ENCODE measurements around the gene AFDN. TPM values are rescaled to one million over a fixed set of nuclear protein-coding genes. Genes with fewer than 3 reads are reported as not detected.

AFDN gene
- total RNA-seq, 1 experiment from 2014 or later: 108 TPM

DNA sequence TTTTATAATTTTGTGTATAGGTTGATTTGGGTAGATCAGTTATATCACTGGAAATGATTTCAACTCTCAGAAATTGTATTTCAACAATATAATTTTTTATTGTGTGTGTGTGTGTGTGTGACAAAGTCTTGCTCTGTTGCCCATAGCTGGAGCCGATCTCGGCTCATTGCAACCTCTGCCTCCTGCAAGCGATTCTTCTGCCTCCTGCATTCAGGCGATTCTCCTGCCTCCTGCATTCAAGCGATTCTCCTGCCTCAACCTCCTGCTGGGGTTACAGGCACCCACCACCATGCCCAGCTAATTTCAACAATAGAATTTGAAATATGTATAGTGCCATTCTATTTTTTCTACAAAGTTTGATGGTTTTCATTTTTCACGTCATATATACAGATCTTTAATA, 24.1 kb downstream of the AFDN start:
- Histone ChIP-seq H3K4me2 (no peak overlapping the region; the same call in 1 of the 2 replicates), H3K36me3 (ENCODE audit: low read depth) (no peaks in the 10 kb centered on the region), H3K9me3 (ENCODE audit: insufficient read depth, low read depth) (no peaks in the 10 kb centered on the region), H3K27me3 (ENCODE audit: insufficient read depth, low read depth) (no peaks in the 10 kb centered on the region), H3K4me1 (replicated peaks; ENCODE audit: insufficient read depth) (peaks cover 39% of the 10 kb centered on the region), H4K20me1 (ENCODE audit: insufficient read depth) (no peaks in the 10 kb centered on the region), H3K27ac (peak overlapping the region; percentile 95), H3F3A (ENCODE audit: insufficient read depth, low read depth) (peaks cover 17% of the 10 kb centered on the region), H2AFZ (no peak overlapping the region), H3K79me2 (ENCODE audit: low read depth) (peaks cover 94% of the 10 kb centered on the region), H3K9me2 (ENCODE audit: insufficient read depth) (no peaks in the 10 kb centered on the region), H3K4me3 (no peak overlapping the region)
- TF ChIP-seq, protein P1, sequence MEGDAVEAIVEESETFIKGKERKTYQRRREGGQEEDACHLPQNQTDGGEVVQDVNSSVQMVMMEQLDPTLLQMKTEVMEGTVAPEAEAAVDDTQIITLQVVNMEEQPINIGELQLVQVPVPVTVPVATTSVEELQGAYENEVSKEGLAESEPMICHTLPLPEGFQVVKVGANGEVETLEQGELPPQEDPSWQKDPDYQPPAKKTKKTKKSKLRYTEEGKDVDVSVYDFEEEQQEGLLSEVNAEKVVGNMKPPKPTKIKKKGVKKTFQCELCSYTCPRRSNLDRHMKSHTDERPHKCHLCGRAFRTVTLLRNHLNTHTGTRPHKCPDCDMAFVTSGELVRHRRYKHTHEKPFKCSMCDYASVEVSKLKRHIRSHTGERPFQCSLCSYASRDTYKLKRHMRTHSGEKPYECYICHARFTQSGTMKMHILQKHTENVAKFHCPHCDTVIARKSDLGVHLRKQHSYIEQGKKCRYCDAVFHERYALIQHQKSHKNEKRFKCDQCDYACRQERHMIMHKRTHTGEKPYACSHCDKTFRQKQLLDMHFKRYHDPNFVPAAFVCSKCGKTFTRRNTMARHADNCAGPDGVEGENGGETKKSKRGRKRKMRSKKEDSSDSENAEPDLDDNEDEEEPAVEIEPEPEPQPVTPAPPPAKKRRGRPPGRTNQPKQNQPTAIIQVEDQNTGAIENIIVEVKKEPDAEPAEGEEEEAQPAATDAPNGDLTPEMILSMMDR (conservative IDR thresholded peaks at IDR 0.05): no peak
- no peak for TF ChIP-seq EZH2 (IDR thresholded peaks at IDR 0.05; ENCODE audit: low read depth)
- BruUV-seq (replicated peaks): TSS peak; percentile 20
- CTCF ChIA-PET: no interaction called here
- no peak for DNase-seq
- POLR2A ChIA-PET (ENCODE audit: unreplicated experiment): interaction anchor here (0.5 kb wide), 1 partner anchor 848 kb away, joined by 5 read pairs; no protein-coding TSS in a partner anchor
- intact Hi-C loops (cut with micrococcal nuclease; ENCODE audit: unreplicated experiment): loop anchor here (1.0 to 10.0 kb wide), 2 partner anchors 21 to 56 kb away; no protein-coding TSS in a partner anchor

DNA sequence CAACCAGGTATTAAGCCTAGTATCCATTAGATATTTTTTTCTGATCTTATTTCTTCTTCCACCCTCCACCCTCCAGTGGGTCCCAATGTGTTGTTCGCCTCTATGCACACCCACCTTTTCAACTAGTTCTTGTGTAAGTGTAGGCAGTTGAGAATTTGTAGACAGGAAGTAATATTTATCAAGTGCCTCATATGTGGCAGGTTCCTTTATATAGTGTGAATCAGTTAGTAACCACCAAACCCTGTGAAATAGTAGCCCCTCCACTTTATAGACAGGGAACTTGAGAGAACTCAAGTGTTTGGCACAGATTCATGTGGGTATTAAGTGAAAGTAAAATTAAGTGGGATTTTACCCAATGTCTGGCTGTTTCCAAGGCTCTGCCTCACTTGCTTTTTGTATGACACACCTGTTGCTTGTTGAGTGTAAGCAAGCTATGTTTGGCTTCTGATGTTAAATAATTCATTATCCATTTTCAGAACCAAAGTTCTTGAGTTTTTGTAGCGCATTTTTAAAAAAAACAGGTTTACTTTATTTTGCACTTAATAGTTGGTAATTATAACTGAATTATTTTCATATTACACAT, 24.8 kb downstream of the AFDN start:
- H2AFZ ChIP-seq: no peak overlapping the region
- no peak overlapping the region for H3K4me3 ChIP-seq
- H4K20me1 ChIP-seq (ENCODE audit: insufficient read depth): no peaks in the 10 kb centered on the region
- H3K9me3 ChIP-seq (ENCODE audit: insufficient read depth, low read depth): no peaks in the 10 kb centered on the region; the same call in 1 of the 2 replicates
- intact Hi-C loops (cut with micrococcal nuclease; ENCODE audit: unreplicated experiment): loop anchor here (10.0 kb wide), 1 partner anchor 57 kb away; no protein-coding TSS in a partner anchor
- H3K9me2 ChIP-seq (ENCODE audit: insufficient read depth): no peaks in the 10 kb centered on the region
- ChIA-PET CTCF (interaction anchor here (0.6 kb wide), 1 partner anchor 24 kb away, joined by 3 read pairs; no protein-coding TSS in a partner anchor), POLR2A (ENCODE audit: unreplicated experiment) (interaction anchor here (0.5 kb wide), 1 partner anchor 849 kb away, joined by 5 read pairs; no protein-coding TSS in a partner anchor)
- no peak overlapping the region for H3K4me2 ChIP-seq
- BruUV-seq (replicated peaks): no TSS peak
- TF ChIP-seq, protein P1 (conservative IDR thresholded peaks at IDR 0.05): no peak
- no peak for TF ChIP-seq EZH2 (IDR thresholded peaks at IDR 0.05; ENCODE audit: low read depth)
- no peak for DNase-seq
- H3K36me3 ChIP-seq (ENCODE audit: low read depth): no peaks in the 10 kb centered on the region
- peaks cover 39% of the 10 kb centered on the region for H3K4me1 ChIP-seq (replicated peaks; ENCODE audit: insufficient read depth)
- peak overlapping the region; percentile 95 for H3K27ac ChIP-seq
- H3F3A ChIP-seq (ENCODE audit: insufficient read depth, low read depth): peaks cover 17% of the 10 kb centered on the region
- no peaks in the 10 kb centered on the region for H3K27me3 ChIP-seq (ENCODE audit: insufficient read depth, low read depth)
- peaks cover 94% of the 10 kb centered on the region for H3K79me2 ChIP-seq (ENCODE audit: low read depth)

DNA sequence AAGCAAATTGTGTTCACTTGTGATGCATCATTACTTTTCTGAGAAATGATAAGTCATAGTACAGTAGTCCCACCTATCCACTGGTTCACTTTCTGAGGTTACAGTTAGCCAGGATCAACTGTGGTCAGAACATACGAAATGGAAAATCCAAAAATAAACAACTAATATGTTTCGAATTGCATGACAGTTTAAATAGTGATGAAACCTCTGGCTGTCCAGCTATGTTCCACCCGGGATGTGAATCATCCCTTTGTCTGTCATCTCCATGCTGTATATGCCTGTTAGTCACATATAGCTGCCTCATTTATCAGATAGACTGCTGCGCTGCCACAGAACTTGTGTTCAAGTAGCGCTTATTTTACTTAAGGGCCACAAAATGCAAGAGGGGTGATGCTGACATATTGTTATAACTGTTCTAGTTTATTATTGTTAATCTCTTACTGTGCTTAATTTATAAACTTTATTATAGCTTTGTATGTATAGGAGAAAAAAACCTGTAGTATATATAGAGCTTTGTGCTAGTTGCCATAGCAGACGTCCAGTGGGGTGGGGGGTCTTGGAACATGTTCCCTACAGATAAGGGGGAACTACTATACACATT, 29.2 kb downstream of the AFDN start:
- Histone ChIP-seq H3K27ac (peak overlapping the region; percentile 41), H3K27me3 (ENCODE audit: insufficient read depth, low read depth) (no peaks in the 10 kb centered on the region), H2AFZ (no peak overlapping the region), H3K9me3 (ENCODE audit: insufficient read depth, low read depth) (no peaks in the 10 kb centered on the region; the same call in 1 of the 2 replicates), H3K36me3 (ENCODE audit: low read depth) (no peaks in the 10 kb centered on the region), H3K4me2 (no peak overlapping the region), H3K4me1 (replicated peaks; ENCODE audit: insufficient read depth) (peaks cover 20% of the 10 kb centered on the region), H3K9me2 (ENCODE audit: insufficient read depth) (no peaks in the 10 kb centered on the region), H3K79me2 (ENCODE audit: low read depth) (peaks cover 100% of the 10 kb centered on the region), H4K20me1 (ENCODE audit: insufficient read depth) (peaks cover 11% of the 10 kb centered on the region), H3K4me3 (no peak overlapping the region), H3F3A (ENCODE audit: insufficient read depth, low read depth) (no peaks in the 10 kb centered on the region)
- intact Hi-C loops (cut with micrococcal nuclease; ENCODE audit: unreplicated experiment): loop anchor here (10.0 kb wide), 1 partner anchor 61 kb away; no protein-coding TSS in a partner anchor
- no TSS peak for BruUV-seq (replicated peaks)
- ChIA-PET CTCF (no interaction called here), POLR2A (ENCODE audit: unreplicated experiment) (no interaction called here)
- peak in 1 of 2 experiments; percentile 35 for DNase-seq
- TF ChIP-seq, protein P1 (conservative IDR thresholded peaks at IDR 0.05): no peak
- no peak for TF ChIP-seq EZH2 (IDR thresholded peaks at IDR 0.05; ENCODE audit: low read depth)

Data from PC-9 (cell line).